WI38 (cell line): ENCODE data around the gene SLCO2B1.

ENCODE experiments used
- H3K4me3 ChIP-seq: 2 replicates; pipeline ENCODE4 v1.5.1; 2011; ENCODE audit warnings: low read depth, mild to moderate bottlenecking, control low read depth, low read length
- TF ChIP-seq, protein P1 (sequence below): IDR thresholded peaks from 2 replicates; pipeline ENCODE4 v1.5.1; 2012; ENCODE audit warnings: low read depth, mild to moderate bottlenecking, control low read depth, low read length

Gene SLCO2B1

DNA sequence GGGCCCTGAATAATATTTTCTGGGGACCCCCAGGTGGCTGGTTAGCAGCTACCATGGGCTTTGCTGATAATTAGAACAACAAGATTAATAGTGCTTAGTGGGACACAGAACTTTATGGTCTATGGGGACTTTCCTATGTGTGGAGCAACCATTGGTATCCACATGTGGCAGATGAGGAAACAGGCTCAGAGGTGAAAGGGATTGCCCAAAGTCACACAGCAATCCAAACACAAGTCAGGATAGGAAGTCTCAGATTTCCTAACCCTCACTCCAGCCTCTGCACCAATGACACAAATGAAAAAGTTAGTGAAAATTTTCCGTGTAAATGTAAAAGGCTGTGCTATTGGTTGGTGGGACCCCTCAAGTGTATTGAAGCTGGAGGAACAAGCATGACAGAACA, 15.3 kb upstream of the SLCO2B1 start:
- TF ChIP-seq, protein P1, sequence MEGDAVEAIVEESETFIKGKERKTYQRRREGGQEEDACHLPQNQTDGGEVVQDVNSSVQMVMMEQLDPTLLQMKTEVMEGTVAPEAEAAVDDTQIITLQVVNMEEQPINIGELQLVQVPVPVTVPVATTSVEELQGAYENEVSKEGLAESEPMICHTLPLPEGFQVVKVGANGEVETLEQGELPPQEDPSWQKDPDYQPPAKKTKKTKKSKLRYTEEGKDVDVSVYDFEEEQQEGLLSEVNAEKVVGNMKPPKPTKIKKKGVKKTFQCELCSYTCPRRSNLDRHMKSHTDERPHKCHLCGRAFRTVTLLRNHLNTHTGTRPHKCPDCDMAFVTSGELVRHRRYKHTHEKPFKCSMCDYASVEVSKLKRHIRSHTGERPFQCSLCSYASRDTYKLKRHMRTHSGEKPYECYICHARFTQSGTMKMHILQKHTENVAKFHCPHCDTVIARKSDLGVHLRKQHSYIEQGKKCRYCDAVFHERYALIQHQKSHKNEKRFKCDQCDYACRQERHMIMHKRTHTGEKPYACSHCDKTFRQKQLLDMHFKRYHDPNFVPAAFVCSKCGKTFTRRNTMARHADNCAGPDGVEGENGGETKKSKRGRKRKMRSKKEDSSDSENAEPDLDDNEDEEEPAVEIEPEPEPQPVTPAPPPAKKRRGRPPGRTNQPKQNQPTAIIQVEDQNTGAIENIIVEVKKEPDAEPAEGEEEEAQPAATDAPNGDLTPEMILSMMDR = no peak
- H3K4me3 ChIP-seq = no peak overlapping the region

DNA sequence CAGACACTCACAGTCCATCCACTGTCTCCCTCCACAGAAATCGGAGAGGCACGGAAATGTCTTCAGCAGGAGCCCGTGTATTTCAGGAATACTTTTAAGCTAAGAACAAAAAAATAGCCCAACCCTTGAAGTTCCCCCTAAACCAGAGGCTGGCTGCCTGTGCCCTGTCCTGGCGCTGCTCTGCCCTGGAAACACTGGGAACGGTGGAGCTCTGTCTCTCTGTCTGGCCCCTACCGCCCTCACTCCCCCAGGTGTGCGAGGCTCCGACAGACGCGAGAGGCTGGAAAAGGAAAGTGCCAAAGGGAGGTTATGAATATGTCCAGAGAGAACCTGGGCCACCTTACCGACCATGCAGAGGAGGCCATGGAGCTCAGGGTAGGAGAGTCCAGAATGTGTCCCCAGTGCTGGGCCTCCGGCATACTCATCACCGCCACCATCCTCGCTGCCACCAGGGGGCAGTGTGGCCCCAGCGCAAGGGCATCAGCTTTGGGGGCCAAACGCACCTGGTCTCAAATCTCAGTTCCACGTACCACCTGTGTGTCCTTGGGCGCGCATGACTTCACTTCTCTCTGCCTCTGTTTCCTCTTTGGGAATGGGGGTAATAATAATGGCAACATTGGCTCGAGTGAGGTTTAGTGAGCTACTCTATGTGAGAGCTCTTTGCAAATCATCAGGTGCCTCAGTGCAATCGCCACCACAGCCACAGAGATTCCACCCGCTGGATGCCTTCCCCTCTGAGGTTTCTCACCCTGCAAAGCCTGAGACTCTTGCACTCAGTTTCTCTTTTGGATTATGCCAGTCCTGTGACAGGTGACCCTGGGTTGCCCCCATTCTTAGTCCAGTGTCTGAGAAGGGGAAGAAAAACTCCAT, 10.4 kb upstream of the SLCO2B1 start:
- TF ChIP-seq, protein P1 = peak; percentile 84
- no peak overlapping the region for H3K4me3 ChIP-seq

DNA sequence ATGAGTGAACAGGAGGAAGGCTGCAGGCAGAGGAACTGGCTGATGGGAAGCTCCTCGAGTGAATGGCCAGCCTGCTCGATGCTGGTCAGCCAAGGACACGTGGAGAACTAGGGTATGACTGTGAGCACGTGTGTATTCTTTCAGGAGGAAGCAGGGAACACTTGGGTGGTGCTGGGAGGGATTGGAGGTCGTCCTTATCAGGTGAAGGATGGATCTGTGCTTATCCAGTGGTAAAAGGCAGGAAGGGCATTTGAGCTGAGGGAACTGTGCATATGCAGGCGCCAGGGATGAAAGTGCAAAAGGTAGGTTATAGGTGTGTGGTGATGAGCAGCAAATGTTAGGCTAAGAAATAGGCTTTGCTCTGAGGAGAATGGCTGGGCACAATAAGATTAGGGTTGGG, 9.7 kb upstream of the SLCO2B1 start:
- TF ChIP-seq, protein P1 = no peak
- H3K4me3 ChIP-seq = no peak overlapping the region

DNA sequence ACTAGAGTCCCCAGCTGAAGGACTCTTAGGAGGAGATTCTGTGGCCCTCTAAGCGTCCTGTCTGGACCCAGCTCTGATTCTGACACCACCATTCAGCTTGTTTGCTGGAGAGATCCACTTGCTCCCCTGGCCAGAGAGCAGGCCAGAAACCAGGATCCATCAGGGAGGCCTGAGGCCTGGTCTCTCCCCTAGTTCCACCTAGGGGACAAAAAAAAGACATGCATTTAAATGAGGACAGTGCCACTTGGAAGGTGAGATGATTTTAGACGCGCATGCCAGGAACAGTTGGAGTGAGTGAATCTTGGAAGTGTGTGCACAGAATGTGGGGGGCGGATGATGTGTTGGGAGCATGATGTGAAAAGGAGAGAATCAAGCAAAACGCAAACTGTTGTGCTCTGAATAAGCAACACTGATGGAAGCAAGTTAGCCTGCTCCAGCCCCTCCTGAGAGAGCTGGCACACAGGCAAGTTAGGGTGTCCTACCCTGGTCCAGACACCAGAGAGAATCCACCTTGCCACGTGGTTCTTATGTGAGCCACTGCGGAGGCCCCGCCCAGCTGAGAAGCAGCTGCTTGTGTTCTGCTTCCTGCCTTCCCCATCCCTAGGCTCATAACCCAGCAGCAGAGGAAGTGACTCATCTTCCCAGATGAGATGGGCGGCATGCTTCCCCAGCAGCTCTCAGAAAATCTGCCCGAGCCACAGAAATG, 8.0 kb upstream of the SLCO2B1 start:
- H3K4me3 ChIP-seq = 0 out of 2 replicates have a peak overlapping the region, but pooled peaks have one; percentile 8
- TF ChIP-seq, protein P1 = no peak

DNA sequence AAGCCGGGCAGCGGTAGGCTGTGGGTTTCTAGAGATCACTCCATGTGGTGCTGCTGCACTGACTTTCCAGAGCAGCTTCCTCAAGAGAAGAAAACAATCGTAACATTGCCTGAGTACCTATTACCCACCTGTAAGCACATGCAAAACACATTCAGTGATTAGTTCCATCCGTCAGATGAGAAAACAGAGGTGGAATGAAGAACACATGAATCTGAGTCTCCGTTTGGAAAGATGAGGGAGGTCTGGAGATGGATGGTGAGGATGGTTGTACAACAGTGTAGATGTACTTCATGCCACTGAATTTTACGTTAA, 7.5 kb upstream of the SLCO2B1 start:
- TF ChIP-seq, protein P1 = no peak

DNA sequence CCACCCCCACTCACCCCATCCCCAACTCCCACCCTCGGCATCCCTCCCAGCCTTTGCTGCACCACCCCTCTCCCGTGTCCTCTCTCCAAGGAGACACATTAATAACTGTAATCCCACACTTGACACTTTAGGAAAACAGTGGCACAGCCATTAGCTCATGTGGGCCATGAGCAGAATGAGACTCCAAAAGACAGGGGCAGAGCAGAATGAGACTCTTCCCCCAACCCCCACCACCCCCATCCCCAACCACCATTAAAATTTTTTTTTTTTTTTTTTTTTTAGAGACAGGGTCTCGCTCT, 6.2 kb upstream of the SLCO2B1 start:
- H3K4me3 ChIP-seq = no peak overlapping the region
- TF ChIP-seq, protein P1 = no peak

More for the DNA sequence above, 7.5 kb upstream of the SLCO2B1 start:
- H3K4me3 ChIP-seq = 0 out of 2 replicates have a peak overlapping the region, but pooled peaks have one; percentile 8
